ENCODE results near the gene TRIP13.
A peak's percentile ranks its signal among the peaks of the same experiment; 100 is the strongest.

The TRIP13 gene

DNA sequence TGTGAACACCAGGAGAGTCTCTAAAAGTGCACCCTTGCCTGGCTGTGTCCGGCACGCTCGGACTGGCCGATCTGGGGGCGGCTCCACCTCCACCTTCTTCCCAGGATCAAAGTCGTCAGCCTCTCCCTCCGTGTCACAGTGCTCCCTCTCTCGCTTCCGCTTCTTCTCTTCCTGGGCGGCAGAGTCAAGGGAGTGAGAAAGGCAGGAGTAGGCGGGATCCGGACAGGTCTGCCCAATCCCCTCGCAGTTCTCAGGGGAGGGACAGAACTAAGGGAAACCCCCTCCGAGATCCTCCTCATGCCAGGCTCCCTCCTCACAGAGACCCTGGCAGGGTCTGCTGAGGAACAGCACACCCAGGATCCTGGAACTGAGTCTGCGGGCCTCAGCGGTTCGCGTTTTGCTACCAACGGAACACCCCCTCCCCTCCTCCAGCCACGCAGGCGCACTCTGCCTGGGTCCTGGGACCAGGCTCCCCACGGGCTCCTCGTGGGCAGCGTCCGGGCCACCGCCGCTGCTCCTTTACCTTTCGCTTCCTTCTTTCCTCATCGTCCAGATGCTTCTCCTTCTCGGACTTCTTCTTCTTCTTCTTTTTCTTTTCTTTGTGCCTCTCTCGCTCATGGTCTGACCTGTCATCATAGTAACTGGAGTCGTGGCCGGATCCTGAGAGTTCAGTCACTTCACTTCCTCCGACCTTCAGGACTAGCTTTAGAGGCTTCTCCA lies 1.4 kb upstream of the TRIP13 start:
- ChIA-PET CTCF (interaction anchor here (1.0 to 3.5 kb wide), 2 partner anchors 11 to 21 kb away, joined by 3 to 18 read pairs; no protein-coding TSS in a partner anchor), POLR2A (interaction anchor here (1.6 kb wide), 1 partner anchor 219 kb away, joined by 5 read pairs; no protein-coding TSS in a partner anchor)
- peaks cover 7% of the 10 kb centered on the region; the same call in 1 of the 2 replicates for H3K4me1 ChIP-seq (ENCODE audit: control insufficient read depth, insufficient read depth, low read length)
- peaks cover 51 to 81% of the 10 kb centered on the region in 2 experiments for H3K36me3 ChIP-seq (ENCODE audit: control insufficient read depth in 2 of 2, insufficient read depth in 1 of 2, low read length in 2 of 2)
- TF ChIP-seq REPIN1 (tag by site-specific recombination; IDR thresholded peaks at IDR 0.05; ENCODE audit: low read depth) (no peak), RBAK (tag by site-specific recombination; IDR thresholded peaks at IDR 0.05) (no peak), SP2 (tag by site-specific recombination; IDR thresholded peaks at IDR 0.05) (peak; percentile 66)
- H3K4me3 ChIP-seq (ENCODE audit: low read depth, low read length): peak overlapping the region; percentile 90
- no peaks in the 10 kb centered on the region for H3K9me3 ChIP-seq (ENCODE audit: control insufficient read depth, insufficient read depth, low read depth, low read length)
- H3K27ac ChIP-seq (ENCODE audit: extremely low read depth, low read depth, low read length): peak overlapping the region; percentile 86; the same call in 1 of the 2 replicates

DNA sequence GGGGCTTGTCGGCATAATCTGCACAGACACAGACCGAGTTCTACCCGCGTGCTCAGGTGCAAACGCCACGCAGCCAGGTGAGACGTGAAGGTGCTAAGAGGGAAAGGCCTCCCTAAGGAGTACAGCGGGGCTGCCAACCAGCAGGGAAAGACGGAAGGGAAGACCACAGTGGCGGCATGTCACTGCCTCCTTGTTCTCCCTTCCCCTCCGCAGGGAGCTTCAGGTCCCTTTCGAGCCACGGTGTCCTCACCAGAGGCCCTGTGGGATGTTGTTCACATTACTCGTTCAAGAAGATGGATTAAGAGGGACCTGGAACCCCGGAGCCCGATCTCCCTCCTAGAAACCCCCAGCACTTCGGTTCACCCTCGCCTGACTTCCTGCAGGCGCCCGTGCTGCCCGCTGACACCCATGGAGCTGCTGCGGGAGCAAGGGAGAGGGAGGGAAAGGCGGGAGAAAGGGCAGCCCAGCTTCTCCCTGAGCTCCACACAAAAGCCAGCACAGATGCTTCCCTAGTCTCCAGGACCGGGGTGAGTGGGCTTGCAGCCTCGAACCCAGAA lies 769 bp upstream of the TRIP13 start:
- peaks cover 53 to 81% of the 10 kb centered on the region in 2 experiments for H3K36me3 ChIP-seq (ENCODE audit: control insufficient read depth in 2 of 2, insufficient read depth in 1 of 2, low read length in 2 of 2)
- CTCF ChIA-PET: interaction anchor here (1.0 to 3.5 kb wide), 3 partner anchors 10 to 22 kb away, joined by 3 to 18 read pairs (median 11); no protein-coding TSS in a partner anchor
- POLR2A ChIA-PET: interaction anchor here (0.9 to 1.7 kb wide), 7 partner anchors 9 to 621 kb away, joined by 3 to 5 read pairs (median 5); partner anchors contain the start of genes PDCD6 and TPPP
- H3K4me3 ChIP-seq (ENCODE audit: low read depth, low read length): peak overlapping the region; percentile 90
- H3K4me1 ChIP-seq (ENCODE audit: control insufficient read depth, insufficient read depth, low read length): peaks cover 7% of the 10 kb centered on the region; the same call in 1 of the 2 replicates
- peak overlapping the region; percentile 86 for H3K27ac ChIP-seq (ENCODE audit: extremely low read depth, low read depth, low read length)
- H3K9me3 ChIP-seq (ENCODE audit: control insufficient read depth, insufficient read depth, low read depth, low read length): no peaks in the 10 kb centered on the region
- no peak for TF ChIP-seq PRDM1 (tag by site-specific recombination; IDR thresholded peaks at IDR 0.05)
- peak; percentile 82 for TF ChIP-seq ZNF394 (tag by site-specific recombination; IDR thresholded peaks at IDR 0.05; ENCODE audit: borderline replicate concordance)
- no peak for TF ChIP-seq ZNF138 (tag by site-specific recombination; IDR thresholded peaks at IDR 0.05; ENCODE audit: borderline replicate concordance)
- TF ChIP-seq ZNF211 (tag by site-specific recombination; IDR thresholded peaks at IDR 0.05; ENCODE audit: low read depth): no peak
- TF ChIP-seq ZNF16 (tag by site-specific recombination; IDR thresholded peaks at IDR 0.05; ENCODE audit: low read depth): no peak
- TF ChIP-seq KLF16 (tag by site-specific recombination; IDR thresholded peaks at IDR 0.05): no peak
- TF ChIP-seq ZBTB20 (tag by site-specific recombination; IDR thresholded peaks at IDR 0.05): no peak
- no peak for TF ChIP-seq MZF1 (tag by site-specific recombination; IDR thresholded peaks at IDR 0.05; ENCODE audit: borderline replicate concordance)
- TF ChIP-seq ZIC2 (tag by site-specific recombination; IDR thresholded peaks at IDR 0.05): peak; percentile 26; the same call in 1 of the 2 replicates
- TF ChIP-seq ZFP69B (tag by site-specific recombination; IDR thresholded peaks at IDR 0.05): no peak
- no peak for TF ChIP-seq ZBTB48 (tag by site-specific recombination; IDR thresholded peaks at IDR 0.05)
- no peak for TF ChIP-seq BCL11A (tag by site-specific recombination; IDR thresholded peaks at IDR 0.05; ENCODE audit: low read depth)
- 0 out of 2 replicates have a peak, but pooled peaks have one; percentile 16 for TF ChIP-seq ZXDB (tag by site-specific recombination; IDR thresholded peaks at IDR 0.05)
- 0 out of 2 replicates have a peak, but pooled peaks have one; percentile 4 for TF ChIP-seq ZFHX2 (tag by site-specific recombination; conservative IDR thresholded peaks at IDR 0.05)
- no peak for TF ChIP-seq ZNF514 (tag by site-specific recombination; IDR thresholded peaks at IDR 0.05)
- TF ChIP-seq KLF10 (tag by site-specific recombination; IDR thresholded peaks at IDR 0.05): no peak
- TF ChIP-seq ZNF174 (tag by site-specific recombination; IDR thresholded peaks at IDR 0.05): no peak
- no peak for TF ChIP-seq ZNF248 (tag by site-specific recombination; IDR thresholded peaks at IDR 0.05)
- TF ChIP-seq, protein P1, sequence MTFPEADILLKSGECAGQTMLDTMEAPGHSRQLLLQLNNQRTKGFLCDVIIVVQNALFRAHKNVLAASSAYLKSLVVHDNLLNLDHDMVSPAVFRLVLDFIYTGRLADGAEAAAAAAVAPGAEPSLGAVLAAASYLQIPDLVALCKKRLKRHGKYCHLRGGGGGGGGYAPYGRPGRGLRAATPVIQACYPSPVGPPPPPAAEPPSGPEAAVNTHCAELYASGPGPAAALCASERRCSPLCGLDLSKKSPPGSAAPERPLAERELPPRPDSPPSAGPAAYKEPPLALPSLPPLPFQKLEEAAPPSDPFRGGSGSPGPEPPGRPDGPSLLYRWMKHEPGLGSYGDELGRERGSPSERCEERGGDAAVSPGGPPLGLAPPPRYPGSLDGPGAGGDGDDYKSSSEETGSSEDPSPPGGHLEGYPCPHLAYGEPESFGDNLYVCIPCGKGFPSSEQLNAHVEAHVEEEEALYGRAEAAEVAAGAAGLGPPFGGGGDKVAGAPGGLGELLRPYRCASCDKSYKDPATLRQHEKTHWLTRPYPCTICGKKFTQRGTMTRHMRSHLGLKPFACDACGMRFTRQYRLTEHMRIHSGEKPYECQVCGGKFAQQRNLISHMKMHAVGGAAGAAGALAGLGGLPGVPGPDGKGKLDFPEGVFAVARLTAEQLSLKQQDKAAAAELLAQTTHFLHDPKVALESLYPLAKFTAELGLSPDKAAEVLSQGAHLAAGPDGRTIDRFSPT (tag by site-specific recombination; IDR thresholded peaks at IDR 0.05): no peak
- TF ChIP-seq ZSCAN23 (tag by site-specific recombination; IDR thresholded peaks at IDR 0.05): no peak
- TF ChIP-seq ZNF114 (tag by site-specific recombination; IDR thresholded peaks at IDR 0.05): no peak
- TF ChIP-seq, protein P2, sequence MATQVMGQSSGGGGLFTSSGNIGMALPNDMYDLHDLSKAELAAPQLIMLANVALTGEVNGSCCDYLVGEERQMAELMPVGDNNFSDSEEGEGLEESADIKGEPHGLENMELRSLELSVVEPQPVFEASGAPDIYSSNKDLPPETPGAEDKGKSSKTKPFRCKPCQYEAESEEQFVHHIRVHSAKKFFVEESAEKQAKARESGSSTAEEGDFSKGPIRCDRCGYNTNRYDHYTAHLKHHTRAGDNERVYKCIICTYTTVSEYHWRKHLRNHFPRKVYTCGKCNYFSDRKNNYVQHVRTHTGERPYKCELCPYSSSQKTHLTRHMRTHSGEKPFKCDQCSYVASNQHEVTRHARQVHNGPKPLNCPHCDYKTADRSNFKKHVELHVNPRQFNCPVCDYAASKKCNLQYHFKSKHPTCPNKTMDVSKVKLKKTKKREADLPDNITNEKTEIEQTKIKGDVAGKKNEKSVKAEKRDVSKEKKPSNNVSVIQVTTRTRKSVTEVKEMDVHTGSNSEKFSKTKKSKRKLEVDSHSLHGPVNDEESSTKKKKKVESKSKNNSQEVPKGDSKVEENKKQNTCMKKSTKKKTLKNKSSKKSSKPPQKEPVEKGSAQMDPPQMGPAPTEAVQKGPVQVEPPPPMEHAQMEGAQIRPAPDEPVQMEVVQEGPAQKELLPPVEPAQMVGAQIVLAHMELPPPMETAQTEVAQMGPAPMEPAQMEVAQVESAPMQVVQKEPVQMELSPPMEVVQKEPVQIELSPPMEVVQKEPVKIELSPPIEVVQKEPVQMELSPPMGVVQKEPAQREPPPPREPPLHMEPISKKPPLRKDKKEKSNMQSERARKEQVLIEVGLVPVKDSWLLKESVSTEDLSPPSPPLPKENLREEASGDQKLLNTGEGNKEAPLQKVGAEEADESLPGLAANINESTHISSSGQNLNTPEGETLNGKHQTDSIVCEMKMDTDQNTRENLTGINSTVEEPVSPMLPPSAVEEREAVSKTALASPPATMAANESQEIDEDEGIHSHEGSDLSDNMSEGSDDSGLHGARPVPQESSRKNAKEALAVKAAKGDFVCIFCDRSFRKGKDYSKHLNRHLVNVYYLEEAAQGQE (tag by site-specific recombination; IDR thresholded peaks at IDR 0.05): no peak
- no peak for TF ChIP-seq ZNF214 (tag by site-specific recombination; IDR thresholded peaks at IDR 0.05; ENCODE audit: borderline replicate concordance)
- no peak for TF ChIP-seq ZNF155 (tag by site-specific recombination; IDR thresholded peaks at IDR 0.05)
- TF ChIP-seq ZNF544 (tag by site-specific recombination; IDR thresholded peaks at IDR 0.05): no peak
- TF ChIP-seq ZNF335 (tag by site-specific recombination; conservative IDR thresholded peaks at IDR 0.05): peak; percentile 98
- no peak for TF ChIP-seq ZEB2 (tag by site-specific recombination; IDR thresholded peaks at IDR 0.05)

Measured in HEK293 (cell line).